Tibial artery (tissue), 4 donors: Measurements from ENCODE around the gene OR8J3.
"Not testable (repeated sequence)": the region's sequence is repeated elsewhere in the genome, so short reads cannot be mapped to it uniquely, and the experiment has no call there.

Experiments
- DNase-seq, 2 donors: peaks; one replicate each; pipeline ENCODE4 v3.0.0-alpha.2; 2019
- H3K27ac ChIP-seq, 2 donors: fragments of 200-600 bp; sonication (generic) in 1 of 2; 1 replicate in 1 of 2; 2 replicates in 1 of 2; pipeline ENCODE4 v1.5.1; 2018 to 2019; ENCODE audit warnings: mild to moderate bottlenecking in 1 of 2
- H3K27me3 ChIP-seq, 2 donors: fragments of 200-600 bp; sonication (generic) in 1 of 2; one replicate each; pipeline versions ENCODE4 v1.5.1 to v1.6.0; 2016 to 2019
- H3K36me3 ChIP-seq, 3 donors: fragments of 200-600 bp; sonication (generic) in 2 of 3; one replicate each; pipeline ENCODE4 v1.5.1; 2016 to 2019; ENCODE audit warnings: mild to moderate bottlenecking in 2 of 3
- H3K4me1 ChIP-seq, 4 donors: fragments of 200-600 bp; sonication (generic) in 2 of 4; 1 replicate in 3 of 4; 2 replicates in 1 of 4; pipeline ENCODE4 v1.5.1; 2016 to 2019
- H3K4me3 ChIP-seq, 2 donors: fragments of 200-600 bp; sonication (generic) in 1 of 2; 1 replicate in 1 of 2; 2 replicates in 1 of 2; pipeline ENCODE4 v1.5.1; 2018 to 2019; ENCODE audit warnings: mild to moderate bottlenecking in 2 of 2
- H3K9me3 ChIP-seq, 3 donors: fragments of 200-600 bp; sonication (generic) in 1 of 3; one replicate each; pipeline ENCODE4 v1.5.1; 2016 to 2019
- CTCF ChIP-seq, 2 experiments: fragments of 200-600 bp in 1 of 2; fragments of 450-650 bp in 1 of 2; IDR thresholded peaks; one replicate each; pipeline ENCODE4 v1.5.1; 2017 to 2019; ENCODE audit warnings: antibody characterized with exemption in 2 of 2, mild to moderate bottlenecking in 1 of 2, moderate library complexity in 1 of 2
- intact Hi-C: fragments of 100-400 bp; cut with DNase I; formaldehyde crosslinking; loops from one replicate; pipeline ENCODE4 v1.15.0; 2023; ENCODE audit warnings: low total_unique reads

The OR8J3 gene

DNA sequence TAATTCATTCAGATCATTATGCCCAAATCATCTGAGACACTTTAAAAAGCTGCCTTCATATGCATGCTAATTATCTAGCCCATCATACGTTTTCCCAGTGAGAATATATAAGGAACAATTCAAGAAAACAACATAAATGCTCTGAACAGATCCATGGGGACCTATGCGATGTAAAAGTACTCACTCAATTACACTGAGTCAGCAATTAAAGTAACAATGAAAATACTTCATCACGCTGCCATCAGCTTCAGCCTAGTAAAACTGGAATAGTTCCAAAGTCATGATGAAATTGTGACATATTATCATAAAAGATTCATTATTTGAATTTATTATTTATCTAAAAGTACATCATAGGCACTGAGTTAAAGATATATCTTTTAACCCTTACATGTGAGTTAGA is 23.8 kb upstream of the OR8J3 start:
- Histone ChIP-seq H3K27me3 (no peaks in the 10 kb centered on the region), H3K27ac (no peak overlapping the region), H3K4me3 (no peak overlapping the region), H3K4me1 (no peaks in the 10 kb centered on the region), H3K36me3 (no peaks in the 10 kb centered on the region), H3K9me3 (no peaks in the 10 kb centered on the region)
- no peak for DNase-seq
- no peak for TF ChIP-seq CTCF (IDR thresholded peaks at IDR 0.05)
- intact Hi-C loops: no loop called here

GRCh38 chr11:56160217-56160616 is 20.2 kb upstream of the OR8J3 start, which contains the start of gene OR8K5:
OR8K5 (minus strand) TSS chr11:56160317; CDS start chr11:56160317, 0 bp downstream.
- no peak for TF ChIP-seq CTCF (IDR thresholded peaks at IDR 0.05)
- DNase-seq: no peak
- no peaks in the 10 kb centered on the region for H3K9me3 ChIP-seq
- H3K4me1 ChIP-seq: no peaks in the 10 kb centered on the region
- no peaks in the 10 kb centered on the region for H3K27me3 ChIP-seq
- no peak within 1 kb of the TSS for H3K4me3 ChIP-seq
- H3K27ac ChIP-seq: no peak within 1 kb of the TSS
- intact Hi-C loops: no loop called here
- no peaks in the 10 kb centered on the region for H3K36me3 ChIP-seq

GRCh38 chr11:56152333-56152732 is 12.3 kb upstream of the OR8J3 start:
- no peaks in the 10 kb centered on the region for H3K36me3 ChIP-seq
- no peaks in the 10 kb centered on the region for H3K4me1 ChIP-seq
- intact Hi-C loops: no loop called here
- no peak overlapping the region for H3K4me3 ChIP-seq
- no peaks in the 10 kb centered on the region for H3K27me3 ChIP-seq
- H3K9me3 ChIP-seq: peaks cover 0 to 12% (median 0%) of the 10 kb centered on the region in 3 donors
- no peak for TF ChIP-seq CTCF (IDR thresholded peaks at IDR 0.05)
- DNase-seq: no peak
- H3K27ac ChIP-seq: no peak overlapping the region

GRCh38 chr11:56151376-56151775 is 11.4 kb upstream of the OR8J3 start:
- Histone ChIP-seq H3K36me3 (no peaks in the 10 kb centered on the region), H3K27ac (no peak overlapping the region), H3K27me3 (no peaks in the 10 kb centered on the region), H3K9me3 (peaks cover 0 to 12% (median 0%) of the 10 kb centered on the region in 3 donors), H3K4me3 (no peak overlapping the region), H3K4me1 (no peaks in the 10 kb centered on the region)
- intact Hi-C loops: no loop called here
- no peak for TF ChIP-seq CTCF (IDR thresholded peaks at IDR 0.05)
- no peak for DNase-seq

DNA sequence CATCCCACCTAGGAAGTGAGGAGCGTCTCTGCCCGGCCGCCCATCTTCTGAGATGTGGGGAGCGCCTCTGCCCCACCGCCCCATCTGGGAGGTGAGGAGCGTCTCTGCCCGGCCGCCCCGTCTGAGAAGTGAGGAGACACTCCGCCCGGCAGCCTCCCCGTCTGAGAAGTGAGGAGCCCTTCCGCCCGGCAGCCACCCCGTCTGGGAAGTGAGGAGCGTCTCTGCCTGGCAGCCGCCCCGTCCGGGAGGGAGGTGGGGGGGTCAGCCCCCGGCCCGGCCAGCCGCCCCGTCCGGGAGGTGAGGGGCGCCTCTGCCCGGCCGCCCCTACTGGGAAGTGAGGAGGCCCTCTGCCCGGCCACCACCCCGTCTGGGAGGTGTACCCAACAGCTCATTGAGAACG is 3.7 kb upstream of the OR8J3 start:
- H3K36me3 ChIP-seq, H3K9me3 ChIP-seq, H3K27ac ChIP-seq, H3K4me3 ChIP-seq, H3K4me1 ChIP-seq, intact Hi-C loops, DNase-seq, H3K27me3 ChIP-seq: not testable (repeated sequence)

- intact Hi-C loops: no loop called here
- DNase-seq: no peak
- H3K36me3 ChIP-seq: no peaks in the 10 kb centered on the region
- H3K4me1 ChIP-seq: no peaks in the 10 kb centered on the region
- H3K4me3 ChIP-seq: no peak within 1 kb of the TSS
- no peaks in the 10 kb centered on the region for H3K9me3 ChIP-seq
- H3K27me3 ChIP-seq: no peaks in the 10 kb centered on the region
- TF ChIP-seq CTCF (IDR thresholded peaks at IDR 0.05): no peak
- H3K27ac ChIP-seq: no peak within 1 kb of the TSS
Observed at GRCh38 chr11:56122073-56122472, 17.9 kb downstream of the OR8J3 start, which contains the start of gene OR8H3. OR8H3 (plus strand) TSS chr11:56122373; CDS start chr11:56122373, 0 bp downstream.
